GM12878 (cell line): Measurements from ENCODE around the gene TRPV3.

ENCODE experiments used
- ATF7 ChIP-seq: fragments of 450-650 bp; IDR thresholded peaks from 2 replicates; pipeline ENCODE4 v1.6.1; 2016; ENCODE audit warnings: low read depth, mild to moderate bottlenecking
- CHD1 ChIP-seq: IDR thresholded peaks from 2 replicates; pipeline ENCODE4 v1.6.1; 2012; ENCODE audit warnings: low read depth, low read length, improper control_type of control experiment
- EP300 ChIP-seq, 2 experiments: fragments of 150-350 bp in 1 of 2; IDR thresholded peaks; 2 replicates each; pipeline ENCODE4 v1.6.1; 2011 to 2012; ENCODE audit warnings: low read depth in 2 of 2, low read length in 2 of 2, borderline replicate concordance in 1 of 2, improper control_type of control experiment in 1 of 2, inconsistent platforms in 1 of 2; ENCODE audit not compliant: control insufficient read depth in 1 of 2
- GABPA ChIP-seq: IDR thresholded peaks from 2 replicates; pipeline ENCODE4 v1.6.1; 2014; ENCODE audit warnings: antibody characterized with exemption, low read depth, mild to moderate bottlenecking, inconsistent platforms
- HDAC2 ChIP-seq: fragments of 200-600 bp; sonication (generic); IDR thresholded peaks from 2 replicates; pipeline ENCODE4 v1.6.1; 2017
- POLR2A ChIP-seq: IDR thresholded peaks from 2 replicates; pipeline ENCODE4 v1.6.1; 2011; ENCODE audit warnings: low read depth, mild to moderate bottlenecking, low read length
- RBBP5 ChIP-seq: fragments of 200-600 bp; sonication (generic); conservative IDR thresholded peaks from 2 replicates; pipeline ENCODE4 v1.6.1; 2016
- TAF1 ChIP-seq: IDR thresholded peaks from 2 replicates; pipeline ENCODE4 v1.6.1; 2011; ENCODE audit warnings: mild to moderate bottlenecking, low read depth, low read length, borderline replicate concordance
- ZNF274 ChIP-seq: IDR thresholded peaks from one replicate; pipeline ENCODE4 v1.8.0; 2011; ENCODE audit not compliant: insufficient read length, insufficient read depth
- TF ChIP-seq, protein P1 (sequence below), 3 experiments: IDR thresholded peaks in 2 of 3; conservative IDR thresholded peaks in 1 of 3; 2 replicates each; pipeline ENCODE4 v1.5.1; 2011; ENCODE audit warnings: low read depth in 3 of 3, low read length in 3 of 3, mild to moderate bottlenecking in 3 of 3, control low read depth in 2 of 3, moderate library complexity in 2 of 3, inconsistent platforms in 1 of 3, mixed read lengths in 1 of 3; ENCODE audit not compliant: control insufficient read depth in 2 of 3, insufficient read depth in 1 of 3; ENCODE audit errors: extremely low read depth in 1 of 3
- TF ChIP-seq, protein P2 (sequence below): IDR thresholded peaks from 2 replicates; pipeline ENCODE4 v1.6.1; 2012; ENCODE audit warnings: low read depth, low read length, improper control_type of control experiment
- TF ChIP-seq, protein P3 (sequence below): IDR thresholded peaks from 2 replicates; pipeline ENCODE4 v1.6.1; 2012; ENCODE audit warnings: mild to moderate bottlenecking, low read depth, low read length
- TF ChIP-seq, protein P4 (sequence below): fragments of 450-650 bp; IDR thresholded peaks from 2 replicates; pipeline ENCODE4 v1.6.1; 2017; ENCODE audit warnings: borderline replicate concordance
- TF ChIP-seq, protein P5 (sequence below): fragments of 450-650 bp; IDR thresholded peaks from 2 replicates; pipeline ENCODE4 v1.6.1; 2017; ENCODE audit warnings: mild to moderate bottlenecking, moderate library complexity

DNA sequence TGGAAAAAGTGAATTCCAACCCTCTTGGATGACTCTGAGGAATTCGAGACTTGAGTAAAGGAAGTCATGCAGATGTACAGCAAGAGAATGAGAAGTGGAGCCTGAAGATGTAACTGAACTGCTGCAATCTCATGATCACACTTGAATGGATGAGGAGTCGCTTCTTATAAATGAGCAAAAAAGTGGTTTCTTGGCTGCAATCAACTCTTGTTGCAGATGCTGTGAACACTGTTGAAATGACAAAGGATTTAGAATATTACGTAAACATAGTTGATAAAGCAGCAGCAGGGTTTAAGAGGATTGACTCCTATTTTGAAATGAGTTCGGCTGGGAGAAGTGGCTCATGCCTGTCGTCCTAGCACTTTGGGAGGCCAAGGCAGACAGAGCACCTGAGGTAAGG is 56.3 kb downstream of the TRPV3 start:
- TF ChIP-seq, protein P1, sequence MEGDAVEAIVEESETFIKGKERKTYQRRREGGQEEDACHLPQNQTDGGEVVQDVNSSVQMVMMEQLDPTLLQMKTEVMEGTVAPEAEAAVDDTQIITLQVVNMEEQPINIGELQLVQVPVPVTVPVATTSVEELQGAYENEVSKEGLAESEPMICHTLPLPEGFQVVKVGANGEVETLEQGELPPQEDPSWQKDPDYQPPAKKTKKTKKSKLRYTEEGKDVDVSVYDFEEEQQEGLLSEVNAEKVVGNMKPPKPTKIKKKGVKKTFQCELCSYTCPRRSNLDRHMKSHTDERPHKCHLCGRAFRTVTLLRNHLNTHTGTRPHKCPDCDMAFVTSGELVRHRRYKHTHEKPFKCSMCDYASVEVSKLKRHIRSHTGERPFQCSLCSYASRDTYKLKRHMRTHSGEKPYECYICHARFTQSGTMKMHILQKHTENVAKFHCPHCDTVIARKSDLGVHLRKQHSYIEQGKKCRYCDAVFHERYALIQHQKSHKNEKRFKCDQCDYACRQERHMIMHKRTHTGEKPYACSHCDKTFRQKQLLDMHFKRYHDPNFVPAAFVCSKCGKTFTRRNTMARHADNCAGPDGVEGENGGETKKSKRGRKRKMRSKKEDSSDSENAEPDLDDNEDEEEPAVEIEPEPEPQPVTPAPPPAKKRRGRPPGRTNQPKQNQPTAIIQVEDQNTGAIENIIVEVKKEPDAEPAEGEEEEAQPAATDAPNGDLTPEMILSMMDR (IDR thresholded peaks at IDR 0.05 in 2 of 3, conservative IDR thresholded peaks at IDR 0.05 in 1 of 3; ENCODE audit: control insufficient read depth in 2 of 3, extremely low read depth in 1 of 3, insufficient read depth in 1 of 3, low read depth in 3 of 3, low read length in 3 of 3) = no peak
- no peak for TF ChIP-seq GABPA
- TF ChIP-seq POLR2A = no peak
- TF ChIP-seq TAF1 = no peak
- TF ChIP-seq HDAC2 = no peak
- TF ChIP-seq RBBP5 = no peak
- TF ChIP-seq EP300 (IDR thresholded peaks at IDR 0.05; ENCODE audit: borderline replicate concordance in 1 of 2, control insufficient read depth in 1 of 2, low read depth in 2 of 2, low read length in 2 of 2) = no peak
- TF ChIP-seq, protein P2, sequence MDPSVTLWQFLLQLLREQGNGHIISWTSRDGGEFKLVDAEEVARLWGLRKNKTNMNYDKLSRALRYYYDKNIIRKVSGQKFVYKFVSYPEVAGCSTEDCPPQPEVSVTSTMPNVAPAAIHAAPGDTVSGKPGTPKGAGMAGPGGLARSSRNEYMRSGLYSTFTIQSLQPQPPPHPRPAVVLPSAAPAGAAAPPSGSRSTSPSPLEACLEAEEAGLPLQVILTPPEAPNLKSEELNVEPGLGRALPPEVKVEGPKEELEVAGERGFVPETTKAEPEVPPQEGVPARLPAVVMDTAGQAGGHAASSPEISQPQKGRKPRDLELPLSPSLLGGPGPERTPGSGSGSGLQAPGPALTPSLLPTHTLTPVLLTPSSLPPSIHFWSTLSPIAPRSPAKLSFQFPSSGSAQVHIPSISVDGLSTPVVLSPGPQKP = no peak
- no peak for TF ChIP-seq CHD1
- TF ChIP-seq, protein P3, sequence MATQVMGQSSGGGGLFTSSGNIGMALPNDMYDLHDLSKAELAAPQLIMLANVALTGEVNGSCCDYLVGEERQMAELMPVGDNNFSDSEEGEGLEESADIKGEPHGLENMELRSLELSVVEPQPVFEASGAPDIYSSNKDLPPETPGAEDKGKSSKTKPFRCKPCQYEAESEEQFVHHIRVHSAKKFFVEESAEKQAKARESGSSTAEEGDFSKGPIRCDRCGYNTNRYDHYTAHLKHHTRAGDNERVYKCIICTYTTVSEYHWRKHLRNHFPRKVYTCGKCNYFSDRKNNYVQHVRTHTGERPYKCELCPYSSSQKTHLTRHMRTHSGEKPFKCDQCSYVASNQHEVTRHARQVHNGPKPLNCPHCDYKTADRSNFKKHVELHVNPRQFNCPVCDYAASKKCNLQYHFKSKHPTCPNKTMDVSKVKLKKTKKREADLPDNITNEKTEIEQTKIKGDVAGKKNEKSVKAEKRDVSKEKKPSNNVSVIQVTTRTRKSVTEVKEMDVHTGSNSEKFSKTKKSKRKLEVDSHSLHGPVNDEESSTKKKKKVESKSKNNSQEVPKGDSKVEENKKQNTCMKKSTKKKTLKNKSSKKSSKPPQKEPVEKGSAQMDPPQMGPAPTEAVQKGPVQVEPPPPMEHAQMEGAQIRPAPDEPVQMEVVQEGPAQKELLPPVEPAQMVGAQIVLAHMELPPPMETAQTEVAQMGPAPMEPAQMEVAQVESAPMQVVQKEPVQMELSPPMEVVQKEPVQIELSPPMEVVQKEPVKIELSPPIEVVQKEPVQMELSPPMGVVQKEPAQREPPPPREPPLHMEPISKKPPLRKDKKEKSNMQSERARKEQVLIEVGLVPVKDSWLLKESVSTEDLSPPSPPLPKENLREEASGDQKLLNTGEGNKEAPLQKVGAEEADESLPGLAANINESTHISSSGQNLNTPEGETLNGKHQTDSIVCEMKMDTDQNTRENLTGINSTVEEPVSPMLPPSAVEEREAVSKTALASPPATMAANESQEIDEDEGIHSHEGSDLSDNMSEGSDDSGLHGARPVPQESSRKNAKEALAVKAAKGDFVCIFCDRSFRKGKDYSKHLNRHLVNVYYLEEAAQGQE = no peak
- no peak for TF ChIP-seq ATF7
- TF ChIP-seq, protein P4, sequence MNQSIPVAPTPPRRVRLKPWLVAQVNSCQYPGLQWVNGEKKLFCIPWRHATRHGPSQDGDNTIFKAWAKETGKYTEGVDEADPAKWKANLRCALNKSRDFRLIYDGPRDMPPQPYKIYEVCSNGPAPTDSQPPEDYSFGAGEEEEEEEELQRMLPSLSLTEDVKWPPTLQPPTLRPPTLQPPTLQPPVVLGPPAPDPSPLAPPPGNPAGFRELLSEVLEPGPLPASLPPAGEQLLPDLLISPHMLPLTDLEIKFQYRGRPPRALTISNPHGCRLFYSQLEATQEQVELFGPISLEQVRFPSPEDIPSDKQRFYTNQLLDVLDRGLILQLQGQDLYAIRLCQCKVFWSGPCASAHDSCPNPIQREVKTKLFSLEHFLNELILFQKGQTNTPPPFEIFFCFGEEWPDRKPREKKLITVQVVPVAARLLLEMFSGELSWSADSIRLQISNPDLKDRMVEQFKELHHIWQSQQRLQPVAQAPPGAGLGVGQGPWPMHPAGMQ = no peak
- TF ChIP-seq ZNF274 = no peak
- TF ChIP-seq, protein P5, sequence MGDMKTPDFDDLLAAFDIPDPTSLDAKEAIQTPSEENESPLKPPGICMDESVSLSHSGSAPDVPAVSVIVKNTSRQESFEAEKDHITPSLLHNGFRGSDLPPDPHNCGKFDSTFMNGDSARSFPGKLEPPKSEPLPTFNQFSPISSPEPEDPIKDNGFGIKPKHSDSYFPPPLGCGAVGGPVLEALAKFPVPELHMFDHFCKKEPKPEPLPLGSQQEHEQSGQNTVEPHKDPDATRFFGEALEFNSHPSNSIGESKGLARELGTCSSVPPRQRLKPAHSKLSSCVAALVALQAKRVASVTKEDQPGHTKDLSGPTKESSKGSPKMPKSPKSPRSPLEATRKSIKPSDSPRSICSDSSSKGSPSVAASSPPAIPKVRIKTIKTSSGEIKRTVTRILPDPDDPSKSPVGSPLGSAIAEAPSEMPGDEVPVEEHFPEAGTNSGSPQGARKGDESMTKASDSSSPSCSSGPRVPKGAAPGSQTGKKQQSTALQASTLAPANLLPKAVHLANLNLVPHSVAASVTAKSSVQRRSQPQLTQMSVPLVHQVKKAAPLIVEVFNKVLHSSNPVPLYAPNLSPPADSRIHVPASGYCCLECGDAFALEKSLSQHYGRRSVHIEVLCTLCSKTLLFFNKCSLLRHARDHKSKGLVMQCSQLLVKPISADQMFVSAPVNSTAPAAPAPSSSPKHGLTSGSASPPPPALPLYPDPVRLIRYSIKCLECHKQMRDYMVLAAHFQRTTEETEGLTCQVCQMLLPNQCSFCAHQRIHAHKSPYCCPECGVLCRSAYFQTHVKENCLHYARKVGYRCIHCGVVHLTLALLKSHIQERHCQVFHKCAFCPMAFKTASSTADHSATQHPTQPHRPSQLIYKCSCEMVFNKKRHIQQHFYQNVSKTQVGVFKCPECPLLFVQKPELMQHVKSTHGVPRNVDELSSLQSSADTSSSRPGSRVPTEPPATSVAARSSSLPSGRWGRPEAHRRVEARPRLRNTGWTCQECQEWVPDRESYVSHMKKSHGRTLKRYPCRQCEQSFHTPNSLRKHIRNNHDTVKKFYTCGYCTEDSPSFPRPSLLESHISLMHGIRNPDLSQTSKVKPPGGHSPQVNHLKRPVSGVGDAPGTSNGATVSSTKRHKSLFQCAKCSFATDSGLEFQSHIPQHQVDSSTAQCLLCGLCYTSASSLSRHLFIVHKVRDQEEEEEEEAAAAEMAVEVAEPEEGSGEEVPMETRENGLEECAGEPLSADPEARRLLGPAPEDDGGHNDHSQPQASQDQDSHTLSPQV = no peak
